K562 (cell line): ENCODE results near the gene DNAAF9. TPM values are rescaled to one million over a fixed set of nuclear protein-coding genes. Genes with fewer than 3 reads are reported as not detected.
A peak's percentile ranks its signal among the peaks of the same experiment; 100 is the strongest.

Source experiments
- BRD4 ChIP-seq: fragments of 200-600 bp; sonication (generic); IDR thresholded peaks from 2 replicates; pipeline ENCODE4 v1.6.1; 2017; ENCODE audit warnings: inconsistent platforms
- CHD1 ChIP-seq: fragments of 200-600 bp; sonication (generic); IDR thresholded peaks from one replicate; pipeline ENCODE4 v1.6.1; 2012; ENCODE audit warnings: mild to moderate bottlenecking, moderate library complexity, low read length, inconsistent platforms
- CTCFL ChIP-seq: IDR thresholded peaks from 2 replicates; pipeline ENCODE4 v1.6.1; 2011; ENCODE audit warnings: borderline replicate concordance, low read depth, mild to moderate bottlenecking, moderate library complexity, low read length; ENCODE audit not compliant: insufficient read depth, poor library complexity, severe bottlenecking
- DPF2 ChIP-seq: fragments of 450-650 bp; IDR thresholded peaks from 2 replicates; pipeline ENCODE4 v1.6.1; 2016
- FOXJ2 ChIP-seq: fragments of 200-800 bp; sonication (Bioruptor generic); IDR thresholded peaks from 2 replicates; pipeline ENCODE4 v1.6.1; 2016; ENCODE audit warnings: missing genetic modification characterization, missing compliant biosample characterization
- MAFG ChIP-seq: fragments of 450-650 bp; conservative IDR thresholded peaks from 2 replicates; pipeline ENCODE4 v1.6.1; 2016; ENCODE audit warnings: missing genetic modification characterization, missing compliant biosample characterization
- SMARCE1 ChIP-seq: fragments of 450-650 bp; IDR thresholded peaks from 2 replicates; pipeline ENCODE4 v1.7.1; 2016; ENCODE audit warnings: mild to moderate bottlenecking
- SP2 ChIP-seq: IDR thresholded peaks from 2 replicates; pipeline ENCODE4 v1.6.1; 2011; ENCODE audit warnings: mild to moderate bottlenecking, low read depth, low read length, moderate library complexity; ENCODE audit not compliant: poor library complexity, severe bottlenecking; ENCODE audit errors: extremely low read depth
- ZBTB1 ChIP-seq: sonication (generic); formaldehyde crosslinking; IDR thresholded peaks from 2 replicates; pipeline ENCODE4 v1.8.1; 2023; ENCODE audit warnings: missing genetic modification reagents, low read depth, mild to moderate bottlenecking, borderline replicate concordance
- ZBTB11 ChIP-seq, 3 experiments: fragments of 200-800 bp in 1 of 3; fragments of 250-450 bp in 1 of 3; fragments of 450-650 bp in 1 of 3; sonication (Bioruptor Pico) in 1 of 3; sonication (Bioruptor generic) in 1 of 3; formaldehyde crosslinking in 1 of 3; IDR thresholded peaks; 2 replicates each; pipeline versions ENCODE4 v1.6.1 to v1.8.0; 2016 to 2022; ENCODE audit warnings: mild to moderate bottlenecking in 2 of 3, missing genetic modification characterization in 2 of 3, missing compliant biosample characterization in 1 of 3, moderate library complexity in 1 of 3
- polyA plus RNA-seq, 8 experiments: library from polyadenylated mRNA; depleted of rRNA in 4 of 8; stranded (reverse) in 5 of 8; unstranded in 3 of 8; fragments of >200 nt; fragmentation: Nextera tagmentation in 2 of 8; fragmentation: Illumina TruSeq in 1 of 8; extraction: Ambion mirVana in 2 of 8; extraction: Trizol in 1 of 8; gene quantifications; 2 replicates each; pipeline versions ENCODE4 v1.2.1 to v1.2.3, GENCODE V29; 2011 to 2014; ENCODE audit warnings: inconsistent platforms in 1 of 8, missing spikeins in 1 of 8
- total RNA-seq, 7 experiments: library from RNA; depleted of rRNA in 6 of 7; stranded (reverse); fragments of >200 nt in 6 of 7; fragmentation: Illumina TruSeq in 2 of 7; extraction: Trizol in 2 of 7; gene quantifications; 2 replicates each; pipeline versions ENCODE4 v1.2.1 to v1.2.3, GENCODE V29; 2011 to 2021; ENCODE audit warnings: low replicate concordance in 1 of 7
- TF ChIP-seq, protein P1 (sequence below), 2 experiments: fragments of 450-650 bp; formaldehyde crosslinking in 1 of 2; IDR thresholded peaks; 2 replicates each; pipeline versions ENCODE4 v1.4.0 to v1.6.1; 2014 to 2020; ENCODE audit warnings: mild to moderate bottlenecking in 2 of 2, borderline replicate concordance in 1 of 2, low read depth in 1 of 2

The DNAAF9 gene
- total and polyA plus RNA-seq, 9 of the 15 experiments (the other 6 are each of a cell fraction or from before 2014, with no cell fraction given): 0.42 to 2.9 (median 1.9) TPM

- TF ChIP-seq, protein P1, sequence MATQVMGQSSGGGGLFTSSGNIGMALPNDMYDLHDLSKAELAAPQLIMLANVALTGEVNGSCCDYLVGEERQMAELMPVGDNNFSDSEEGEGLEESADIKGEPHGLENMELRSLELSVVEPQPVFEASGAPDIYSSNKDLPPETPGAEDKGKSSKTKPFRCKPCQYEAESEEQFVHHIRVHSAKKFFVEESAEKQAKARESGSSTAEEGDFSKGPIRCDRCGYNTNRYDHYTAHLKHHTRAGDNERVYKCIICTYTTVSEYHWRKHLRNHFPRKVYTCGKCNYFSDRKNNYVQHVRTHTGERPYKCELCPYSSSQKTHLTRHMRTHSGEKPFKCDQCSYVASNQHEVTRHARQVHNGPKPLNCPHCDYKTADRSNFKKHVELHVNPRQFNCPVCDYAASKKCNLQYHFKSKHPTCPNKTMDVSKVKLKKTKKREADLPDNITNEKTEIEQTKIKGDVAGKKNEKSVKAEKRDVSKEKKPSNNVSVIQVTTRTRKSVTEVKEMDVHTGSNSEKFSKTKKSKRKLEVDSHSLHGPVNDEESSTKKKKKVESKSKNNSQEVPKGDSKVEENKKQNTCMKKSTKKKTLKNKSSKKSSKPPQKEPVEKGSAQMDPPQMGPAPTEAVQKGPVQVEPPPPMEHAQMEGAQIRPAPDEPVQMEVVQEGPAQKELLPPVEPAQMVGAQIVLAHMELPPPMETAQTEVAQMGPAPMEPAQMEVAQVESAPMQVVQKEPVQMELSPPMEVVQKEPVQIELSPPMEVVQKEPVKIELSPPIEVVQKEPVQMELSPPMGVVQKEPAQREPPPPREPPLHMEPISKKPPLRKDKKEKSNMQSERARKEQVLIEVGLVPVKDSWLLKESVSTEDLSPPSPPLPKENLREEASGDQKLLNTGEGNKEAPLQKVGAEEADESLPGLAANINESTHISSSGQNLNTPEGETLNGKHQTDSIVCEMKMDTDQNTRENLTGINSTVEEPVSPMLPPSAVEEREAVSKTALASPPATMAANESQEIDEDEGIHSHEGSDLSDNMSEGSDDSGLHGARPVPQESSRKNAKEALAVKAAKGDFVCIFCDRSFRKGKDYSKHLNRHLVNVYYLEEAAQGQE (IDR thresholded peaks at IDR 0.05; ENCODE audit: borderline replicate concordance): no peak
- TF ChIP-seq, protein P1 (CRISPR knock-in tag; IDR thresholded peaks at IDR 0.05; ENCODE audit: low read depth): no peak
- TF ChIP-seq CHD1 (no peak), ZBTB1 (CRISPR knock-in tag) (no peak), SMARCE1 (no peak), ZBTB11 (CRISPR knock-in tag; IDR thresholded peaks at IDR 0.05) (no peak; a peak in 1 of 6 replicates), BRD4 (no peak), DPF2 (no peak), SP2 (no peak), CTCFL (peak; percentile 56), MAFG (tag) (no peak), FOXJ2 (tag) (no peak)
These were observed at the start of gene DNAAF9 (continued) for GRCh38 chr20:3407040-3407770.
